NT2/D1 (cell line): ENCODE data around the gene TYK2.

Experiments used
- SUZ12 ChIP-seq: IDR thresholded peaks from 2 replicates; pipeline ENCODE4 v1.6.1; 2011; ENCODE audit not compliant: insufficient read length, insufficient read depth; ENCODE audit errors: extremely low read depth
- YY1 ChIP-seq: IDR thresholded peaks from 2 replicates; pipeline ENCODE4 v1.6.1; 2011; ENCODE audit not compliant: insufficient read length, insufficient read depth

DNA sequence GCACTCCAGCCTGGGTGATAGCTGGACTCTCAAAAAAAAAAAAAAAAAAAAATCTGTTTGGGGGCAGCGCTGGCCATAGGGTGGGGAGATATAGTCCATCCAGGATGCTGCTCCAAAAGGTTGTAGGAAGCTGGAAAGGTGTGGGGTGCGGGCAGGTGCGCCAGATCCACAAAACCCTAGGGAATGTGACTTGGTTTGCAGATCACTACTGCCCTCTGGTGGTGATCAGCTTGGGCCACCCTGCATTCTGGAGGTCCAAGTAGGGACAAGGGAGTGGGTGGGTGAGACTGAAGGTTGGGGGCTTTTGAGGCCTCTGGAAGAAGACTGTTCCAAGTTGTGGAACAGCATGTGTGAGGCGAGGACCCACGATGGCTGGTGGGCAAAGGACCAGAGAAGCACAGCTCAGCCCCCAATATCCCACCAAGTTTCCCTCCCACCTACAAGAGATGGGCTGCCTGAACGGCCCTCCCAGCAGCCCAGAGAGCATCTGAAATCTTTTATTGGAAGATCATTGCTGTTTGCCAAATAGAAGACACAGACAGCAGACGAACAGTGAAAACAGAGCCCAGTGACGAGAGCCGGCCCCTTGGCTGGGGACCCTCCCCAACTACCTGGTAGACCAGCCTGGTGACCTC is 10.4 kb upstream of the TYK2 start:
- TF ChIP-seq YY1 (no peak), SUZ12 (no peak)
